RWPE1 (cell line): Measurements from ENCODE around the gene TBC1D10B.

ENCODE experiments used
- CTCF ChIA-PET: fragments of 350-600 bp; sonication (Branson Sonifier 250); formaldehyde crosslinking; extraction: SDS; loops from one replicate; lab custom pipeline; 2021; lab: Yijun Ruan, JAX
- POLR2A ChIA-PET: fragments of 400-600 bp; formaldehyde crosslinking; extraction: SDS; loops from one replicate; lab custom pipeline; 2020; ENCODE audit warnings: antibody characterized with exemption; ENCODE audit not compliant: low non-redundant PET; lab: Yijun Ruan, JAX
- DNase-seq: peaks from one replicate; pipeline ENCODE4 v3.0.0; 2012; ENCODE audit warnings: low spot score
- H3K27ac ChIP-seq: fragments of 450-650 bp; 2 replicates; pipeline ENCODE4 v1.5.1; 2017
- TF ChIP-seq, protein P1 (sequence below): fragments of 450-650 bp; conservative IDR thresholded peaks from 2 replicates; pipeline ENCODE4 v1.5.1; 2017; ENCODE audit warnings: low read depth, mild to moderate bottlenecking

Gene TBC1D10B

DNA sequence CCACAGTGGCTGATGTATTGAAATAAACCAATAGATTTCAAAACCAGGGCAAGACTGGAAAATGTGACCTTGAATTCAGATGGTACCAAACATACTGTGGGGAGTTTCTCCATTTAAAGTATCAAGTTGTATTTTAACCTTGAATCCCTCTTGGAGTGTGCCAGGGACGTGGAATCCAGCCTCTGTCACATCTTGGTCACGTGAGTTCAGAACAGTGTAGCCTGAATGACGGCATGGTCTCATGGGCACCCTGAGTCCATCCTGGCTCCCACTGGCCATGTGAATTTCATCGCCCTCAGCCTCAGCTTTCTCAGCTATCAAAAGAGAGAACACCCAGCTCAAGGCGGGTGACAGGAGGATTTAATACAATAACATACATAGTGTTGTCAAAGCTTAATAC is 43.9 kb upstream of the TBC1D10B start:
- POLR2A ChIA-PET, result no interaction called here
- CTCF ChIA-PET, result no interaction called here
- DNase-seq, result no peak
- H3K27ac ChIP-seq, result peak overlapping the region; percentile 41
- TF ChIP-seq, protein P1, sequence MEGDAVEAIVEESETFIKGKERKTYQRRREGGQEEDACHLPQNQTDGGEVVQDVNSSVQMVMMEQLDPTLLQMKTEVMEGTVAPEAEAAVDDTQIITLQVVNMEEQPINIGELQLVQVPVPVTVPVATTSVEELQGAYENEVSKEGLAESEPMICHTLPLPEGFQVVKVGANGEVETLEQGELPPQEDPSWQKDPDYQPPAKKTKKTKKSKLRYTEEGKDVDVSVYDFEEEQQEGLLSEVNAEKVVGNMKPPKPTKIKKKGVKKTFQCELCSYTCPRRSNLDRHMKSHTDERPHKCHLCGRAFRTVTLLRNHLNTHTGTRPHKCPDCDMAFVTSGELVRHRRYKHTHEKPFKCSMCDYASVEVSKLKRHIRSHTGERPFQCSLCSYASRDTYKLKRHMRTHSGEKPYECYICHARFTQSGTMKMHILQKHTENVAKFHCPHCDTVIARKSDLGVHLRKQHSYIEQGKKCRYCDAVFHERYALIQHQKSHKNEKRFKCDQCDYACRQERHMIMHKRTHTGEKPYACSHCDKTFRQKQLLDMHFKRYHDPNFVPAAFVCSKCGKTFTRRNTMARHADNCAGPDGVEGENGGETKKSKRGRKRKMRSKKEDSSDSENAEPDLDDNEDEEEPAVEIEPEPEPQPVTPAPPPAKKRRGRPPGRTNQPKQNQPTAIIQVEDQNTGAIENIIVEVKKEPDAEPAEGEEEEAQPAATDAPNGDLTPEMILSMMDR, result no peak

DNA sequence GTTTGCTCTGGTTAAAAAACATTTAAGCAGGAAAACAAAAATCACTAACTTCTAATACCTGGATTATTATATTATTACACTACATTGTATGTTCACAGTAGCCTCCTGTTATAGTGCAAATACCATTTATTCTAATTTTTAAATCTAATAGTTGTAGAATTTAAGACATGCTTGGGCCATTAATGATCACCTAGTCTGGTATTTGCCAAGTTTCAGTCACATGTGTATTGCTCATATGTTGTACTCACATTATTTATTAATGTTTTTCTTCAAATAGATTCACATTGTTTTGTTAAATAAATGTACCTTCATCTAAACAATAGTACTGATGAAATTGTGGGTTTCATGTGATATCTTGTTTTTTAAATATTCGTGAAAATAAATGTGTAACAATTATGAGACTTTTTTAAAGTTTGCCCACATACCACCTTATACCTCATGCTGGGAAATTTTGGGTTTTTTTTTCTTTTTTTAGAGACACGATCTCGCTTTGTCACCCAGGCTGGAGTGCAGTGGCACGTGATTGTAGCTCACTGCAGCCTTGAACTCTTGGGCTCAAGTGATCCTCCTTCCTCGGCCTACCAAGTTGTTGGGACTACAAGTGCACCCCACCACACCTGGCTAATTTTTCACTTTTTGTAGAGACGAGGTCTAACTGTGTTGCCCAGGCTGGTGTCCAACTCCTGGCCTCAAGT is 43.0 kb upstream of the TBC1D10B start:
- ChIA-PET POLR2A (no interaction called here), CTCF (no interaction called here)
- TF ChIP-seq, protein P1, result no peak
- no peak for DNase-seq
- peak overlapping the region; percentile 41 for H3K27ac ChIP-seq

DNA sequence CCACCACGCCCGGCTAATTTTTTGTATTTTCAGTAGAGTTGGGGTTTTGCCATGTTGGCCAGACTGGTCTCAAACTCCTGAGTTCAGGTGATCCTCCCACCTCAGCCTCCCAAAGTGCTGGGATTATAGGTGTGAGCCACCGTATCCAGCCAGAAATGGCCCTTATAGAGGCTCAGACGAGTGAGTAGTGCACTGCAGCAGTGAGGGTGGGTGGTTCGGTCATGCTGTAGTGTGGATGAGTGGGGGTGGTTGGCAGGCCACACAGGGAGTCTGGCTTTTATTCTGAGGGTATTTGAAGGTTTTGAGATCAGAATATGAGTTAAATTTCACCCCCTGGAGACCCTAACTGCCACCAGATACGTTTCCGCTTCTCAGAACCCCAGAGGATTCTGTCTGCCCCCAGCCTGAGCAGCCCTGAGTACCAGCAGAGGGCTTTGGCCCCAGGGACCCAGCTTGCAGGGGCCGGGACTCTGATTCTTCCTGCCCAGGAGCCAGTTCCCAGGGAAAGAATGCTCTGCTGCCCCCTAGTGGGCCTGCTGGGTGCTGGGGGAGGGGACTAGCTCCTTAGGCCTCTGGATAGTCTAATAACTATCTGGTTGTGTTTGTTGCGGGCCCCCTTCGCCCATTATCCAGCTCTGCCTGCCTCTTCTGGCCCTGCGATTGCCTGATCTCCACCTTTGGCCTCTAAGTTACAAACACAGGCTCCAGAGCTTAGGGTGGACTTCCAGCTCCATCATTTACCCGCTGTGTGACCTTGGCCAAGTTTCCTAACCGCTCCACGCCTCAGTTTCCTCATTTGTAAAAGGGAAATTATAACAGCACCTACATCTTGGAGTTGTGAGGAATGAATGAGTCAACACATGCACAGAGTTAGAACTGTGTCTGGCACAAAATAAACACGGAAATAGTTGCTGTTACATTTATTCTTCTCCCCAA is 39.1 kb upstream of the TBC1D10B start:
- POLR2A ChIA-PET, result interaction anchor here (0.5 to 0.6 kb wide), 2 partner anchors 13 to 118 kb away, joined by 3 to 4 read pairs; no protein-coding TSS in a partner anchor
- peak; percentile 83 for DNase-seq
- H3K27ac ChIP-seq, result peak overlapping the region; percentile 73
- CTCF ChIA-PET, result interaction anchor here (0.6 to 1.6 kb wide), 17 partner anchors 9 to 184 kb away, joined by 3 to 14 read pairs (median 4); partner anchors contain the start of genes CD2BP2, DCTPP1, ZNF48 and ZNF688
- TF ChIP-seq, protein P1, result peak; percentile 92

DNA sequence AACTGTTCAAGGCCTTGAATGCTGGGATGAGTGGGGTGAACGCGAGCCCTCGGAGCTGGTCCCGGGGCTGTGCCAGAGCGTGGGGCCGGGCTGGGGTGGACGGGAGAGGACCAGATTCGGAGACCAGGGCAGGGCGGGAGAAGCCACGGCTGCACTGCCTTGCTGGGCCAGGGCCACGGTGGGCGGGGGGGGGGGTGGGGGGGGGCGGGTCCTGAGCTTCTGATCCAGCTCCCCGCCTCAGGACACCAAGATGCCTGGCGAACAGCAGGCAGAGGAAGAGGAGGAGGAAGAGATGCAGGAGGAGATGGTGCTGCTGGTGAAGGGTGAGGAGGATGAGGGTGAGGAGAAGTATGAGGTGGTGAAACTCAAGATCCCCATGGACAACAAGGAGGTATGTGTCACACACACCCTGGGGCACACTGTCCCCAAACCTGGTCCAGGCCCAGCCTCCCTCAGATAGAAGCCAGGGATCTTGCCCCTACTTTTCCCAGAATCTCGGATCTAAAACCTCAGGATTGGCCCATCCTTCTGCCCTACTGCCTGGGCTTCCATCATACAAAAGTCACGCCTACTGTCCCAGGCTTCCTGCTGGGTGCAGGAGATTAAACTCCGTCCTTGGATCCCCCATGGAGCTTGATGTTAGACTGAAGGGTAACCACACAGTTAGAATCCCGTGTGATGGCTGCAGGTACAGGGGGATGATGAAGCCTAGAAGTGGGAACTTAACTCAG is 37.7 kb upstream of the TBC1D10B start:
- H3K27ac ChIP-seq, result peak overlapping the region; percentile 76
- no peak for DNase-seq
- ChIA-PET CTCF (interaction anchor here (0.8 to 1.2 kb wide), 2 partner anchors 11 to 30 kb away, joined by 3 to 5 read pairs; no protein-coding TSS in a partner anchor), POLR2A (interaction anchor here (0.8 kb wide), 1 partner anchor 37 kb away, joined by 4 read pairs; no protein-coding TSS in a partner anchor)
- TF ChIP-seq, protein P1, result no peak

DNA sequence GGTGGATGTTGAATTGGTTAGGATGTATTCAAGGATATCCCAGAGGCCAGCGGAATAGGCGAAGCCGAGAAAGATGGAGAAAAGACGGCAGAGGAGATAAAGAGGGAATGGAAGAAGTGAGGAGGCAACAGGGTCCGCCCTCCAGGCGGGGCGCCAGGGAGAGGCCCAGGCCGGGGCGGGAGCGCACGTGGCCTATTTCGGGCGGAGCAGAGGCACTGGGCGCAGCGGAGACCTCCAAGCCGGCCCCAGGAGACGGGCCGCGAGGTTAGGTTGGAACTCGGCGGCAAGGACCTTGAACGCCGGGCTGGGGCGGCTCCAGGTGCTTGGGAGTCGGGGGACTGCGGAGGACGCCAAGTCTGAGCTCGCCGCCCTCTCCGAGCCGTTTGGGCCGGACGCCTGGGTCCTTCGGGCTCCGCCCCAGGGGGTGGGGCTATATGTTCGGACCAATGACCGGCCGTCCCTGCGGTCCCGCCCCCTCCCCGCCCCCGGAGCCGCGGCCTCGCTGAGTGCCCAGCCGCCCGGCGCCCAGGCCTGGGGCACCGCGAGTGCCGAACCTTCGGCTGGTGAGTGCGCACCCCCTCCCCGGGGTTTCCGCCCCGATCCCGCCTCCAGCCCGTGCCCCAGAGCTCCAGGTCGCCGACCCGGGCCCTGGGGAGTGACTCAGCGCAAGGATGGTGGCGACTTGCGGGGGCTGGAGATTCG is 37.0 kb upstream of the TBC1D10B start, which contains the start of gene ZNF771:
ZNF771 (plus strand) TSS at position 505 of the 702 bp plus-strand sequence. CDS start 448 bp downstream, outside the sequence.
- H3K27ac ChIP-seq, result peak within 1 kb of the TSS; percentile 76
- CTCF ChIA-PET, result interaction anchor here (0.7 to 1.2 kb wide), 3 partner anchors 11 to 331 kb away, joined by 3 to 5 read pairs (median 4); no protein-coding TSS in a partner anchor
- TF ChIP-seq, protein P1, result no peak
- DNase-seq, result peak; percentile 86
- POLR2A ChIA-PET, result interaction anchor here (0.5 to 0.8 kb wide), 2 partner anchors 36 to 44 kb away, joined by 3 to 4 read pairs; no protein-coding TSS in a partner anchor
